Suprapubic skin (tissue), 4 donors: ENCODE results near the gene IL4R. TPM values are rescaled to one million over a fixed set of nuclear protein-coding genes. Genes with fewer than 3 reads are reported as not detected.
"Not testable (repeated sequence)": the region's sequence is repeated elsewhere in the genome, so short reads cannot be mapped to it uniquely, and the experiment has no call there.

Source experiments
- DNase-seq, 2 donors: peaks; one replicate each; pipeline ENCODE4 v3.0.0-alpha.2; 2019; ENCODE audit warnings: low spot score in 2 of 2
- H3K27ac ChIP-seq: fragments of 200-600 bp; sonication (generic); one replicate; pipeline ENCODE4 v1.5.1; 2019
- H3K27me3 ChIP-seq: fragments of 200-600 bp; sonication (generic); one replicate; pipeline ENCODE4 v1.5.1; 2019
- H3K36me3 ChIP-seq: fragments of 200-600 bp; sonication (generic); one replicate; pipeline ENCODE4 v1.5.1; 2019
- H3K4me1 ChIP-seq: fragments of 200-600 bp; sonication (generic); one replicate; pipeline ENCODE4 v1.5.1; 2019
- H3K4me3 ChIP-seq: fragments of 200-600 bp; sonication (generic); one replicate; pipeline ENCODE4 v1.5.1; 2019; ENCODE audit warnings: mild to moderate bottlenecking
- H3K9me3 ChIP-seq: fragments of 200-600 bp; sonication (generic); one replicate; pipeline ENCODE4 v1.5.1; 2019
- CTCF ChIP-seq, 2 donors: fragments of 200-600 bp in 1 of 2; fragments of 450-650 bp in 1 of 2; sonication (generic) in 1 of 2; IDR thresholded peaks; one replicate each; pipeline ENCODE4 v1.5.1; 2016 to 2019; ENCODE audit warnings: antibody characterized with exemption in 2 of 2, mild to moderate bottlenecking in 1 of 2, moderate library complexity in 1 of 2
- EP300 ChIP-seq: sonication (generic); formaldehyde crosslinking; IDR thresholded peaks from one replicate; pipeline ENCODE4 v1.6.1; 2017; ENCODE audit warnings: antibody characterized with exemption
- POLR2A ChIP-seq, 2 donors: fragments of 450-650 bp; IDR thresholded peaks; one replicate each; pipeline ENCODE4 v1.6.1; 2017; ENCODE audit warnings: antibody characterized with exemption in 2 of 2, mild to moderate bottlenecking in 2 of 2, moderate library complexity in 2 of 2
- POLR2AphosphoS5 ChIP-seq, 3 donors: sonication (generic); formaldehyde crosslinking; IDR thresholded peaks; one replicate each; pipeline ENCODE4 v1.6.1; 2017; ENCODE audit warnings: antibody characterized with exemption in 3 of 3
- WGBS: methylation state at CpG from one replicate; pipeline ENCODE4 v1.1.5; 2018; 5-methylcytosine and 5-hydroxymethylcytosine counted together
- total RNA-seq, 4 donors: library from RNA; depleted of rRNA; stranded (reverse); fragments of >200 nt; gene quantifications; one replicate each; pipeline ENCODE4 v1.1.0, GENCODE V29; 2016

The IL4R gene
- total RNA-seq, 4 donors from 2014 or later = 27.2 to 32.8 (median 30.5) TPM

GRCh38 chr16:27273670-27274423 is 39.9 kb upstream of the IL4R start:
- no peak for DNase-seq
- Histone ChIP-seq H3K27me3 (no peaks in the 10 kb centered on the region), H3K4me1 (peaks cover 9% of the 10 kb centered on the region), H3K9me3 (no peaks in the 10 kb centered on the region), H3K36me3 (no peaks in the 10 kb centered on the region), H3K4me3 (no peak overlapping the region), H3K27ac (no peak overlapping the region)
- TF ChIP-seq CTCF (IDR thresholded peaks at IDR 0.05) (no peak), EP300 (no peak), POLR2AphosphoS5 (IDR thresholded peaks at IDR 0.05) (no peak), POLR2A (IDR thresholded peaks at IDR 0.05) (no peak)
- WGBS = 73% methylated on average over 8 of the region's 8 CpGs

DNA sequence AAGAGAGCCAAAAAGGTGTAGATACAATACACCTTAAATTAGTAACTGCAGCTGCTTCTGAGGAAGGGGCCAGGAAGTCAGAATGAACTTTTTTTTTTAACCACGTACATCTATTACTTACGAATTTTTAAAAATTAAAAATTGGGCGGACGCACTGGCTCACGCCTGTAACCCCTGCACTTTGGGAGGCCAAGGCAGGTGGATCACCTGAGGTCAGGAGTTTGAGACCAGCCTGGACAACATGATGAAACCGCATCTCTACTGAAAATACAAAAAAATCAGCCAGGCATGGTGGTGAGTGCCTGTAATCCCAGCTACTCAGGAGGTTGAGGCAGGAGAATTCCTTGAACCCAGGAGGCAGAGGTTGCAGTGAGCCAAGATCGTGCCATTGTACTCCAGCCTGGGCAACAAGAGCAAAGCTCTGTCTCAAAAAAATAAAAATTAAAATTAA is 39.3 kb upstream of the IL4R start:
- H3K27me3 ChIP-seq, H3K4me1 ChIP-seq, H3K9me3 ChIP-seq, H3K4me3 ChIP-seq, DNase-seq, H3K36me3 ChIP-seq, H3K27ac ChIP-seq: not testable (repeated sequence)
- WGBS = 90% methylated on average over 7 of the region's 7 CpGs

- Histone ChIP-seq H3K4me1 (no peaks in the 10 kb centered on the region), H3K9me3 (no peaks in the 10 kb centered on the region), H3K4me3 (no peak overlapping the region), H3K27me3 (no peaks in the 10 kb centered on the region), H3K27ac (no peak overlapping the region), H3K36me3 (no peaks in the 10 kb centered on the region)
- WGBS = 82% methylated on average over 1 of the region's 1 CpG
- TF ChIP-seq EP300 = no peak
- no peak for TF ChIP-seq POLR2AphosphoS5 (IDR thresholded peaks at IDR 0.05)
- TF ChIP-seq CTCF (IDR thresholded peaks at IDR 0.05) = no peak
- no peak for TF ChIP-seq POLR2A (IDR thresholded peaks at IDR 0.05)
- DNase-seq = no peak
Observed at GRCh38 chr16:27275394-27275793, 38.4 kb upstream of the IL4R start.

DNA sequence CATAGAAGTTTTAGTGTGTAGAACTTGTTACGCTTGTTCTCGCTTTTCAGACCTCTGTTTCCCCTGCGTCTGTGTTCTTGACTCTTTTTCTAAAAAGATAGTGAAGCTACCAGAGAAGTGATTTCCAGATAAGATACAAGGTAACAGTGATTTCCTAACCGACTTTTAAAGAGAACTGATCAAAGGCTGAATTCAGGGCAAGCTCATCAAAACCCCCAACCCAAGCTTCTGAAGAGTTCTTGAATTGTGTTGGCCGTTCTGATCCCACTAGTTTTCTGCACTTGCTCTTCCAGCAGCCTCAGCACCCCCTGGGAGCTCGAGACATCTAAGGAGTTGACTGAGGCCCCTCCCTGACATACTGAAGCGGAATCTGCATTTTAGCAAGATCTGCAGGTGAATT is 32.5 kb upstream of the IL4R start:
- peaks cover 3% of the 10 kb centered on the region for H3K4me1 ChIP-seq
- H3K27me3 ChIP-seq = no peaks in the 10 kb centered on the region
- H3K36me3 ChIP-seq = no peaks in the 10 kb centered on the region
- H3K4me3 ChIP-seq = no peak overlapping the region
- WGBS = 74% methylated on average over 7 of the region's 7 CpGs
- no peak for DNase-seq
- H3K9me3 ChIP-seq = no peaks in the 10 kb centered on the region
- TF ChIP-seq CTCF (IDR thresholded peaks at IDR 0.05) (no peak), POLR2AphosphoS5 (IDR thresholded peaks at IDR 0.05) (no peak), POLR2A (IDR thresholded peaks at IDR 0.05) (no peak), EP300 (no peak)
- H3K27ac ChIP-seq = no peak overlapping the region

GRCh38 chr16:27284865-27285675 is 28.7 kb upstream of the IL4R start:
- DNase-seq = no peak
- Histone ChIP-seq H3K27ac (no peak overlapping the region), H3K27me3 (no peaks in the 10 kb centered on the region), H3K36me3 (no peaks in the 10 kb centered on the region), H3K4me1 (peaks cover 13% of the 10 kb centered on the region), H3K9me3 (no peaks in the 10 kb centered on the region), H3K4me3 (no peak overlapping the region)
- TF ChIP-seq POLR2A (IDR thresholded peaks at IDR 0.05) (no peak), POLR2AphosphoS5 (IDR thresholded peaks at IDR 0.05) (no peak), EP300 (no peak), CTCF (IDR thresholded peaks at IDR 0.05) (no peak)
- WGBS = 85% methylated on average over 7 of the region's 7 CpGs
